ENCODE data around the gene DIDO1.

DIDO1 gene

DNA sequence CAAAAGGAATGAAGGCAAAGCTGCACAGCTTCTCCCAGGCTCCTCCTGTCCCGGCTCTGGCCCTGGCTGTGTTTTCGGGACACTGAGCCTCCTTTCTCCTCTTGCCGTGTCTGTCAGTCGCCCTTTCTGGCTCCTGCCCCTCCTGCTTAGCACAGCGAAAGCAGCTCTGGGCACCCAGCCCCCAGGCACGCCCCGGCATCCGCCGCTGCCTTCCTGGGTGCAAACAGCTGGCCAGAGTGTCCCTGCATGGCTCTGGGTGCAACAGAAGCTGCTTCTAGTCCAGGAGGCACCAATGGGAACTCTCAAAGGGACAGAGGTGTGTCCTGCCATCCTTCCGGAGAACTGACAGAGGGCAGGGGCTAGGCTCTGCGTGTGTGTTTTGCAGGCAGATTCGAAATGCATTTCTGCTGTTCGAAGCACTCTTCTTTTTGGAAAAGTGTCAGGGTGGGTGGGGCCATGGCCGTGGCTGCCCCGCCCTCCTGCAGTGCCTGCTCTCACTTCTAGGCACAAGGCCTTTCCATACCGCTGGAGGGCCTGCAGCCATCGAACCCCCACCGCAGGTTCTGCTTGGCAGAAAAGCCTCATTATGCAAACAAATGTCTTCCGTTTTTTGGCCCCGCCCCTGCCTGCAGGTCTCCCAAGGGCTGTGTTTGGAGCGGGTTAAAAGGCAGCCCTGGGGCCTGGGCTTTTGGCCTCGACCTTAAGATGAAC is 93.9 kb downstream of the DIDO1 start:
- TF ChIP-seq EGR1 (IDR thresholded peaks at IDR 0.05), result no peak
- no peak for TF ChIP-seq MAX (IDR thresholded peaks at IDR 0.05)
- no peak for TF ChIP-seq ZBTB7A (IDR thresholded peaks at IDR 0.05; ENCODE audit: low read depth)
- TF ChIP-seq TAF1 (IDR thresholded peaks at IDR 0.05; ENCODE audit: low read depth), result no peak
- TF ChIP-seq FOXM1 (IDR thresholded peaks at IDR 0.05; ENCODE audit: borderline replicate concordance, low read depth), result no peak
- no peak for TF ChIP-seq CREB1 (IDR thresholded peaks at IDR 0.05; ENCODE audit: low read depth)
- no peak for TF ChIP-seq EP300 (IDR thresholded peaks at IDR 0.05; ENCODE audit: borderline replicate concordance)

DNA sequence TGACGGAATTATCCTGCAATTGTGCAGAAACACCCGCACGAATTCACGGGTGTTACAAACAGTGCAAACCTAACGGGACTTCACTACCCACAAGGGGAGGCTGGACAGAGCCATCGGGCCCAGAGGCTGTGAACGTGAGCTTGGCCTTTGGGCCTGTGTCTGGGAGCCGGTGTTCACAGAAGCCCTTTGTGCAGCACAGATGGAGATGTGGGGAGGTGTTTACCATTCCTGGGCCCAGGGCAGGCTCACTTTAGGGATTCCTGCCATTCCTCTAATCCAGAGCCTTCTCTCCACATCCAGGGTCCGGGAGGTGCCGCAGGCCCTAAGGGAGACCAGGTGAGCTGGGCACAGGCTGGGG is 94.5 kb downstream of the DIDO1 start:
- no peak for TF ChIP-seq EP300 (IDR thresholded peaks at IDR 0.05; ENCODE audit: borderline replicate concordance)
- TF ChIP-seq, protein P1, sequence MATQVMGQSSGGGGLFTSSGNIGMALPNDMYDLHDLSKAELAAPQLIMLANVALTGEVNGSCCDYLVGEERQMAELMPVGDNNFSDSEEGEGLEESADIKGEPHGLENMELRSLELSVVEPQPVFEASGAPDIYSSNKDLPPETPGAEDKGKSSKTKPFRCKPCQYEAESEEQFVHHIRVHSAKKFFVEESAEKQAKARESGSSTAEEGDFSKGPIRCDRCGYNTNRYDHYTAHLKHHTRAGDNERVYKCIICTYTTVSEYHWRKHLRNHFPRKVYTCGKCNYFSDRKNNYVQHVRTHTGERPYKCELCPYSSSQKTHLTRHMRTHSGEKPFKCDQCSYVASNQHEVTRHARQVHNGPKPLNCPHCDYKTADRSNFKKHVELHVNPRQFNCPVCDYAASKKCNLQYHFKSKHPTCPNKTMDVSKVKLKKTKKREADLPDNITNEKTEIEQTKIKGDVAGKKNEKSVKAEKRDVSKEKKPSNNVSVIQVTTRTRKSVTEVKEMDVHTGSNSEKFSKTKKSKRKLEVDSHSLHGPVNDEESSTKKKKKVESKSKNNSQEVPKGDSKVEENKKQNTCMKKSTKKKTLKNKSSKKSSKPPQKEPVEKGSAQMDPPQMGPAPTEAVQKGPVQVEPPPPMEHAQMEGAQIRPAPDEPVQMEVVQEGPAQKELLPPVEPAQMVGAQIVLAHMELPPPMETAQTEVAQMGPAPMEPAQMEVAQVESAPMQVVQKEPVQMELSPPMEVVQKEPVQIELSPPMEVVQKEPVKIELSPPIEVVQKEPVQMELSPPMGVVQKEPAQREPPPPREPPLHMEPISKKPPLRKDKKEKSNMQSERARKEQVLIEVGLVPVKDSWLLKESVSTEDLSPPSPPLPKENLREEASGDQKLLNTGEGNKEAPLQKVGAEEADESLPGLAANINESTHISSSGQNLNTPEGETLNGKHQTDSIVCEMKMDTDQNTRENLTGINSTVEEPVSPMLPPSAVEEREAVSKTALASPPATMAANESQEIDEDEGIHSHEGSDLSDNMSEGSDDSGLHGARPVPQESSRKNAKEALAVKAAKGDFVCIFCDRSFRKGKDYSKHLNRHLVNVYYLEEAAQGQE (IDR thresholded peaks at IDR 0.05; ENCODE audit: low read depth), result no peak
- TF ChIP-seq ZBTB7A (IDR thresholded peaks at IDR 0.05; ENCODE audit: low read depth), result no peak
- TF ChIP-seq FOXM1 (IDR thresholded peaks at IDR 0.05; ENCODE audit: borderline replicate concordance, low read depth), result no peak
- TF ChIP-seq, protein P2, sequence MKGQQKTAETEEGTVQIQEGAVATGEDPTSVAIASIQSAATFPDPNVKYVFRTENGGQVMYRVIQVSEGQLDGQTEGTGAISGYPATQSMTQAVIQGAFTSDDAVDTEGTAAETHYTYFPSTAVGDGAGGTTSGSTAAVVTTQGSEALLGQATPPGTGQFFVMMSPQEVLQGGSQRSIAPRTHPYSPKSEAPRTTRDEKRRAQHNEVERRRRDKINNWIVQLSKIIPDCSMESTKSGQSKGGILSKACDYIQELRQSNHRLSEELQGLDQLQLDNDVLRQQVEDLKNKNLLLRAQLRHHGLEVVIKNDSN (IDR thresholded peaks at IDR 0.05), result no peak
- no peak for TF ChIP-seq RAD21 (IDR thresholded peaks at IDR 0.05; ENCODE audit: low read depth)
- TF ChIP-seq NFIC (IDR thresholded peaks at IDR 0.05), result no peak
- TF ChIP-seq TCF12 (IDR thresholded peaks at IDR 0.05; ENCODE audit: low read depth), result no peak
- no peak for TF ChIP-seq YY1 (IDR thresholded peaks at IDR 0.05; ENCODE audit: low read depth)
- TF ChIP-seq CREB1 (IDR thresholded peaks at IDR 0.05; ENCODE audit: low read depth), result no peak
- TF ChIP-seq TEAD4 (IDR thresholded peaks at IDR 0.05), result no peak
- TF ChIP-seq CEBPB (IDR thresholded peaks at IDR 0.05), result no peak
- no peak for TF ChIP-seq EGR1 (IDR thresholded peaks at IDR 0.05)
- TF ChIP-seq MAX (IDR thresholded peaks at IDR 0.05), result no peak
- no peak for TF ChIP-seq TAF1 (IDR thresholded peaks at IDR 0.05; ENCODE audit: low read depth)

DNA sequence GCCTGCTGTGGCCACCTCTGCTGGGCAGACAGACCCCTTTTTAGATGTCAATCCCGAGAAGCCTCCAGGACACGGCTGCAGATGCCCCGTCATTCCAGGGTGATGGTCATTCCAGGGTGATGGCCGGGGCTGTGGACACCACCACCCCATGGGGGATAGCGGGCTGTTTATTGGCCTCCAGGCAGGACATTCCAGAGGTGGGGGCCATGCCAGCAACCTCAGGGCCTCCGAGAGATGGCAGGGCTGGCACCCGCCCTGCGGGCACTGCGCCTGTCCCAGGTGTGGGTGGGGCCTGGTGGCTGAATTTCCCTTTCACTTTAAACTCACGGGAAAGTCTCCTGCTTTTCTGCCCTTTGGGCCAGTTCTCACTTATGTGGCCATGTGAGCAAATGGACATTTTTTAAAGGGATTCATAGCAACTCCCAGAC is 94.9 kb downstream of the DIDO1 start:
- no peak for TF ChIP-seq ZBTB7A (IDR thresholded peaks at IDR 0.05; ENCODE audit: low read depth)
- TF ChIP-seq MAX (IDR thresholded peaks at IDR 0.05), result no peak
- TF ChIP-seq TEAD4 (IDR thresholded peaks at IDR 0.05), result no peak
- no peak for TF ChIP-seq TAF1 (IDR thresholded peaks at IDR 0.05; ENCODE audit: low read depth)
- no peak for TF ChIP-seq TCF12 (IDR thresholded peaks at IDR 0.05; ENCODE audit: low read depth)

DNA sequence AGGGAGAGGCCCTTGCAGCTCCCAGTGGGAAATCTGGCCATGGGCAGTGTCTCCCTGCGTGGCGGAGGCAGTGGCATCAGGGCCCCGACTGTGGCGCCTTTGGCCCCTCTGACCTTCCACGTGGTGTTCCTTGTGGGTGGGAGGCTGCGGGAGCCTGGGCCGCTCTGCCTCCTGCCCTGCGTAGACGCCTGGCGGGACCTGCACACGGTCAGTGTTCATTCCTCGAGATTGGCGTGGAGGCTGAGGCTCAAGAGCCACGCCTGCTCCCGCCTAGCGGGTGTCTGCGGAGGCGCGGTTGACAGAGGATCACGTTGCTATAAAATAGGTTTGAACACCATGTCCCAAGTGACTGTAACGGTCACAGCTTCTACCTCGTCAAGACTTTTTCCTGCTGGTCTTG is 95.5 kb downstream of the DIDO1 start:
- TF ChIP-seq, protein P2 (IDR thresholded peaks at IDR 0.05), result no peak

DNA sequence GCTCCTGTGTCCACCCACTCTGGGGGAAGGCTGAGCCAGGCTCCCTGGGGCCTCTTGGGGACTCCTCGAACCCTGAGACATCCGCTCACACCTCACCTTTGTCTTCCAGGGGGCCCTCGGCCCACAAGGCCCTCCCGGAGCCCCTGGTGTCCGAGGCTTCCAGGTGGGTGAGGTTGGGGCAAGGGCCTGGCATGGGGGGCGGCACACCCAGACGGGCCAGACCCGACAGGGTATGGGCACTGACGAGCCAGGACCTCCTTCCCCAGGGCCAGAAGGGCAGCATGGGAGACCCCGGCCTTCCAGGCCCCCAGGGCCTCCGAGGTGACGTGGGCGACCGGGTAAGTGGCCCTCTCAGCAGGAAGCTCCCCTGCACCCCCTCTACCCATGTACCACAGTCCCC is 96.1 kb downstream of the DIDO1 start:
- TF ChIP-seq FOXM1 (IDR thresholded peaks at IDR 0.05; ENCODE audit: borderline replicate concordance, low read depth) (no peak), CREB1 (IDR thresholded peaks at IDR 0.05; ENCODE audit: low read depth) (no peak), TEAD4 (IDR thresholded peaks at IDR 0.05) (no peak), ZBTB7A (IDR thresholded peaks at IDR 0.05; ENCODE audit: low read depth) (no peak), TCF12 (IDR thresholded peaks at IDR 0.05; ENCODE audit: low read depth) (no peak)
- TF ChIP-seq, protein P2 (IDR thresholded peaks at IDR 0.05), result no peak

DNA sequence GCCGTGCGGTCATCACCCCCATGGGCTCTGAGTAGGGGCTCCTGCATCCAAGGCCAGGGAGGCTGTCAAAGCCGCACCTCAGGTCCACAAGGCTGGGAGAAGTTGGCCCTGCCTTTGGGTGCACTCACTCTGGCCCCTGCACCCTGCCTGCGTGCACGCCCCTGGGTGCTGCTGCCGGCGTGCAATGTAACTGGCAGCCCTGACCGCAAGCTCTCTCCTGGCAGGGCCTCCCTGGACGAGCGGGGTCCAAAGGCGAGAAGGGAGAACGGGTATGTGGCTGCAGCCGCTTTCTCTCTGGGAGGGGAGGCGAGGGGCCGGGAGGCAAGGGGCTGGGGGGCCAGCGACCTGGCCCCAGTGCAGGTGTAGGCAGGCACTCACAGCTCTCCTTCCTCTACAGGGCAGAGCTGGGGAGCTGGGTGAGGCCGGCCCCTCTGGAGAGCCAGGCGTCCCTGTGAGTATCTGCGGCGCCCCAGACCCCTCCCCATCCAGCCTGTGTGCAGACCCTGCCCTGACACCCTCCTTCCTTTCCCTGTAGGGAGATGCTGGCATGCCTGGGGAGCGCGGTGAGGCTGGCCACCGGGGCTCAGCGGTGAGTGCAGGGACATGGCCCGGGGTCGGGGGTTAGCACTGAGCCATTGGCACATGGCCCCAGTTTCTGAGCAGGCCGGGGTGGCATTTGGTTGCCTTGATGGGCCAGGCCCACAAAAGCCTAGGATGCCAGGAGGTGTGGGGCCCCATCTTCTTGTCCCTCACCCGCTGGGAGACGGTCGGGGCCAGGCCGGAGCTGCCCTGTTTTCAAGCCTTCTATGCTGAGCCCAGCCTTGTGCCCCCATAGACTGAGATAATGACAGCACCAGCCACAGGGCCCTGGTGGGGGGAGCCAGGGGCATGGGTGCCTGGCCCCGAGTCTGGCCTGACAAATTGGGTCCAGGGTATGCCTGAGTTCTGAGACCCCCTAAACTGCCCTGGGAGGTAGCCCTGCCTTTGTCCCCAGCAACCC is 96.8 kb downstream of the DIDO1 start:
- TF ChIP-seq TCF12 (IDR thresholded peaks at IDR 0.05; ENCODE audit: low read depth) (no peak), MAX (IDR thresholded peaks at IDR 0.05) (no peak), RAD21 (IDR thresholded peaks at IDR 0.05; ENCODE audit: low read depth) (no peak), YY1 (IDR thresholded peaks at IDR 0.05; ENCODE audit: low read depth) (no peak)
- TF ChIP-seq, protein P2 (IDR thresholded peaks at IDR 0.05), result no peak

All from Ishikawa (cell line).